ENCODE data around the gene HRH3.

HRH3 gene

GRCh38 chr20:62243906-62244515, 23.9 kb upstream of the HRH3 start:
- no peak for DNase-seq

- no peak for DNase-seq
Measured at GRCh38 chr20:62243106-62243505, 23.0 kb upstream of the HRH3 start.

DNA sequence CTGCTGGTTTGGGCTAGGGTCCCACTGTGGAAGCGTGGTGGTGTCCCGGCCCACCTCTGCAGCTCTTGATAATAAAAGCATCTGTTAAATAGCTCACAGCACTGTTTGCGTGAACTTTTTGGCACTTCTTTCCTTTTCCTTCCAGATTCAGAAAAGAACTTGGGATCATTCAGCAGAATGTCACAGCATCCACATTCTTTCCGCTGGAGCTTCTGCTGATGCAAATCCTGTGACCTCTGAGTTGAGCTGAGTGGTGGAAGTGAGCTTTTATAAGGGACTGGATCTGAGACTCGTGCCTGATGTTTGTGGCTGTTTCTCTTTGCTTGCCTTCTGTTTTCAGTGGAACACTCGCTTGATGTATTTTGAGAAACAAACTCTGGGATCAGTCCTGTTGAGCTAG, 22.1 kb upstream of the HRH3 start:
- DNase-seq = no peak

DNA sequence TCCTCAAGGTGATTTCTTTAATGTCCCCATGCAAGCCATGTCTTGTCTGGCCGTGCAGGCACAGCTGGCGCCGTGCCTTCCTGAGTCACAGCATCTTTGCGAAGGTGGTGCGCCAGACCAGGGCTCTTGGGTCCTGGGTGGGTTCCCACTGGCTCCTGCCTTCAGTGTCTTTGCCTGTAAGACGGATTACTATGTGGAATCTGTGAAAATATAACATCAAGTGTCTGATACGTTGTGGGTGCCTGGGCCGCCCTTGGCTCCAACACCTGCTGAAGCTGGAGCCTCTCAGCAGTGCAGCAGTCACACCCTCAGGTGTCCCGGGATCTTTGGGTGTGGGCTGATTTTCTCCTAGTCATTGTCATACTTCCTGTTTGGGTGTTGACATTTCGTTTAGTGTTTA, 21.4 kb upstream of the HRH3 start:
- DNase-seq = no peak

- no peak for DNase-seq
Measured at GRCh38 chr20:62240020-62240685, 20.1 kb upstream of the HRH3 start.

DNA sequence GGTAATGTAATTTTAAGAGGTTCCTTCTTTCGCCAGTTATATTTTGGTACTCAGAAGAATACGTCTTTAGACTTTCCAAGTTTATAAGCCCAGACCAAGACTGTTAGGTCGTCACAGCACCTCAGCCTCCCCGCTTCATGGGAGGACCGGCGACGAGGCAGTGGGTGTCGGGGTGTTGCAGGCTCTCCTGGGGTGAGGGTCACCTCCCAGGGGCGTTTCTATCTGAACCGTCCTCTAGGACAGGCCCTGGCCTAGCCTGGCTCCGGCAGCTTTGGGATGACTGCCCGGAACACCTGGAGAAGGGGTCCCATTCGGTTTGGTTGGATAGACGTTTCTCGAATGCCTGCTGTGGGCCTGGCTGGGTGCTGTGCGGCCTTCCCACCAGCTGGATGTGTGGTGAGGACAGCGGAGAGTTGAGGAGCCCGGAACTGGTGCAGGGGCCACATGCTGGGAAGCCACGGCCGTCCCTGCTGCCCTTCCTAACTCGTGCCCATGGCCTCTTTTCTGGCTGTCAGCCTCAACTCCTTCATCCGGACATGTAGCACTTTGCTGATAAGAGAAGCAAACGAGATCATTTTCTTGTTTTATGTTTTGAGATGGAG, 19.3 kb upstream of the HRH3 start:
- no peak for DNase-seq

DNA sequence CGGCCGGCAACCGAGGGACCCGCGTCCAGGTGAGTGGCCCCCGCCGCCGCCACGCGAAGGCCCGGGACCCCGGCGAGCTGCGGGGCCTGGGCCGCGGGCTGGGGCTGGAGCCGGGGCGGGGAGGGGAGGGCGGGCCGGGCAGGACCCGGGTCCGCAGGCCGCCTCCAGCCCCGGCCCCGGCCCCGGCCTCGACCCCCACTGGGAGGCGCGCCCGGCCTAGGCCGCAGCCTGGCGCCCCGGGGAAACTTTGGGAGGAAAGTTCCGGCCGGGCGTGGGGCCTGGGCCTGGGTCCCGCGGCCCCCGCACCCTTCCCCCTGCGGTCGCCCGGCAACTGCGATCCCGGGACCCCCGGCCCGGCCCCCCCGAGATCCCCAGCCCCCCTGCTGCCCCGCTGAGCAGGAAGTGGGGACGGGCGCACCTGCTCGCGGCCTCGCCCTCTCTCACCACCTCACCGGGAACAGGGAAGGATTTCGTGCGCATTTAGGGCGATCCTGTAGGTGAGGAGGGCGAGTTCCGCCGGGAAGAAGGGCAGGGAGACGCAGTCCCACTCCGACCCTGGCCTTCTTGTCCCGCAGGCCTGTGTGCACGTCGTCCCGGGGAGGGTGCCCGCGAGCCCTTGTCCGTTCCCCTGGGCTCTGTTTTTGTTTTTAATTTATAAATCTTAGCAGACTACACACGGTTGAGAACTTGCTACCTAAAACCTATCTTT, 18.6 kb upstream of the HRH3 start:
- no peak for DNase-seq

DNA sequence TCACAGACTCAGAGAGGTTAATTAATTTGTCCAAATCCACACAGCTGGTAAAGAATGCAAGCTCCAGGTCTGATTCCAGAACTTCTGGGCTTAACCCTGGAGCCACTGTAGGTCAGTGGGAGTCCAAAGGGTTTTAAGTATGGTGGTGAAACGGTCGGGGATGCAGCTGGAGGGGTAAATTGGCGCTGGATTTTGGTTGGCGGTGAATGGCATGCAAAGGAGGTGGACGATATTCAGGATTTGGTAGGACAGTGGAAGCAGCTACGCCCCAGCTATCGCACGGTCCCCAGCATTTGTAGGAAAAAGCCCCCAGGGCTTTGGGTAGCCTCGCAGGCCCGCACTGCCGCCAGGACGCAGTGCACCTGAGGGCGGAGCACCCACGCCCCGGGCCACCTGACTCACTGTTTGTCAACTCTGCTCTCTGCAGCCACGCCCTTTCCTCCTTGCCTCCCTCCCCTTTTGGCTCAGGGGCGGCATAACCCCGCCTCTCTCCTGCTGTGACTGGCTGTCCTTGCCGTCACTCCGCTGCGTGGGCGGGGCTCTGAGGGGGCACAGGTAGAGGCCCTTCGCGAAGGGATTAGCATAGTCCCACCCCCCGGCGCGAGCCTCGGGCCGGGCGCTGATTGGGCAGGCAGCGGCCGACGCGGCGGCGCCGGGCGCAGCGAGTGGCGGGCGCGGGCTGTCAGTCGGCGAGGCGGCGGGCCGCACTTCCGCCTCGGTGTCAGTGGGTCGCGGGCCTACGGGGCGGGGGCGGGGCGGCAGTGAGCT, 17.9 kb upstream of the HRH3 start, which contains the start of gene OSBPL2:
Gene OSBPL2 (plus strand): TSS at position 721 of the 768 bp plus-strand sequence. CDS start 17,664 bp downstream, outside the sequence.
- peak; percentile 99 for DNase-seq

GRCh38 chr20:62237514-62237800, 17.4 kb upstream of the HRH3 start:
- no peak for DNase-seq

DNA sequence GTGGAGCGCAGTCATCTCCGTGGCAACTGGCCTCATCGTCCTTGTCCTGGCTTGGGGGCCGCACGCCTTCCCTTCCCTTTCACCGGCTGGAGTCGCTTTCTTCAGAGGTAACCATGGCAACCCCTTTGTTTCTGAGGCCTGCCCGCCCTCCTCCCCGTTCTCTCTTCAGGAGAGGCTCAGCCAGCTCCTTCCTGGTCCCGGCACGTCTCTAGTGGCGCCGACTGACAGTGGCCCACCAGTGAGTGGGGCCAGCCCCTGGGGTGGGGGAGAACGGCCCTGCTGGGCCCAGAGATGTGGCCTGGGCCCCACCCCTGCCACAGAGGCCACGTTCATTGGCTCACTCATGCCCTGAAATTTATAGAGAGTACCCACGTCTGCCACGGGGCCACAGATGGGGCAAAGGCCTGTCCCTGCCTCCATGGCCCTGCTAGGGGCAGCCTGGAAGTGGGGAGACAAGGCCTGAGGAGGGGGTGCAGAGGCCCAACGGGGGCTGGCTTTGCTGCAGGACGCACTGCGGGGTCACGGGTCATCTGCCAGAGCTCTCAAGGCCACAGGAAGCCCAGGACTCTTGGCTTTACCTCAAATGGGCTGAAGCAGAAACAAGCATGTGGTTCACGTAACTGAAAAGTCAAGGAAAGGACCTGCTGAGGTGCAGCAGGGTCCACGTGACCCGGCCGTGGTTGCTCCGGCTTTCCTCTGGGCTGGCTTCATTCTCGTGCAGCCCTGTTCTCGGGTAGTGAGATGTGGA, 16.9 kb upstream of the HRH3 start:
- DNase-seq = no peak

DNA sequence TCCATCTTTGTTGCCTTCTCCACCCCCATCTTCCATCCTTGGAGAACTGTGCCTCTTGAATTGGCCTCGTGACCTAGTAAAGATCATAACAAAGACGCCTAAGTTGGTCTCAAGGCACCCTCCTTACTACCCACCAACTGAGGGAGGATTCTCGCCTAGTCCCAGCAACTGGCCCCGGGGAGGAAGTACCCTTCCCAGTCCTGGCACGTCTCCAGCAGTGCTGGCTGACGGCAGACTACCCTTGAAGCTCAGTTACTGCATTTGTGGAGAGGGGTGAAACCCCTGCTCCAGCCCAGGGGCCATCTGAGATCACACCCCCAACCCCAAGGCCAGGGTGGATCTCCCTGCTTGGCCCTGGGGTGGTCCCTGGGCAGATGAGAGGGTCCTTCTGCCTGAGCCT, 16.1 kb upstream of the HRH3 start:
- DNase-seq = no peak

DNA sequence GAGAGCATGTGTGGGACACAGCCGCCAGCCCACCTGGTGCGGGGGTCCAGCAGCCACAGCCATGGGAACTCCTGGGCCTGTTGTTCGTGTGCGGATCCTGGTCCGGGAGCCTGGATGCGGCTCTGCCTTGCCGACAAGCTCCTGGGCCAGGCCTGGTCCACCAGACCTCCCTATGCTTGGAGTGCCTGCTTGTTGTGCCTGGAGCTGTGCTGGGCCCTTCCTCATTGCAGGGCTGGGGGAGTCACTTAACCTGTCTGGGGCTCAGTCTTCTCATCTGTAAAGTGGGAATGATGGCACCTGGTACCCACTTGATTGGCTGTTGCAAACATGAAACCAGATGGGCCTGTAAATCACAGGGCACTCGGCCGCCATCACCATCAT, 15.7 kb upstream of the HRH3 start:
- DNase-seq = no peak

DNA sequence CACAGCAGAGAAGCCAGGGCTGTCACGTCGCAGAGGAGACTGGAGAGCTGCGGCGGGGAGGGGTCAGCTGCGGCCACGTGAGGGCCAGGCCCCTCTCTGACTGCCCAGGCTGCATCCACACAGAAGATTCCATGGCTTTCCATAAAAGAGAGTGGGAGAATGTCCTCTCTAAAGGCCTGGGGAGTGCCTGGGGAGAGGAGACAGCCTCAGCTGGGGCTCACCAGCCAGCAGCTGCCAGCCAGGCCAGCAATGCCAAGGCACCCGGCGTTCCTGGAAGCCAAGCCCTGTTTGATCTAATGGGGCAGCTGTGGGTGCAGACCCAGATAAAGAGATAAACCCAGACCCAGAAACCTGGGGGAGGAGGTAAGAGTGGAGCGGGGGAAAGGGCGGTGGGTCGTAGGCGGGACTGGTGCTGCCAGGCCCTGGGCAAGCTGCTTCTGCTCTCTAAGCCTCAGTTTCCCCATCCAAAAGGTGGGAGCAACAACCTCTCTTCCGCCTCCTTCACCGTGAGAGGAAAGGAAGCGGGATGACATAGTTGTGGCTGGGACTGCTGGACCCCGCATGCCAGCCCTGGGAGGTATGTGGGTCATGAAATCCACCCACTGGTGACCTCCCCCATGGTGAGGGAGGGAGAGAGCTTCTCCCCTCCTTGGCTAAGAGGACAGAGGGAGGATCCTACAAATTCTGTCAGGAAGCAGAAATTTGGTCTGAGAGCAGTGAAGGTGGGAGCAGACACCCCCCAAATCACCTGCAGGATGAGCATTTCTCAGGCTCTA, 15.1 kb upstream of the HRH3 start:
- DNase-seq = no peak

DNA sequence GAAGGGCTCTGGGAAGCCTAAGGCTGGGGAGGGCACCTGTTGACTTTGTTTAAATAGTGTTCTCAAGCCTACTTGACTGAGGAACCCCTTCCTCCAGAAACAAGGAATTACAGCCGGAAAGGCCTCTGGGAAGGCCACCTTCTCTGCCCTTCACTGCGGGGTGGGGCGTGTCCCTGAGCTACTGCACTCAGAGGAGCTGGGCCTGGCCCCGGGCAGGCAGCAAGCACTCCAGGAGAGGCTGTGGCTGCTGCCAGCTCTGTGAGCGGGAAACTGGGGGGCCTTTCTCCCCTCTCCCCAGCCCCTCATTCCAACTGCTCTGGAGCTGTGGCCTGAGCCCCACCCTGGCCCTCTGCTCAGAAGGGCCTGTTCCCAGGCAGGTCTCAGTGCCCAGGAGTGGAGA, 14.3 kb upstream of the HRH3 start:
- no peak for DNase-seq

DNA sequence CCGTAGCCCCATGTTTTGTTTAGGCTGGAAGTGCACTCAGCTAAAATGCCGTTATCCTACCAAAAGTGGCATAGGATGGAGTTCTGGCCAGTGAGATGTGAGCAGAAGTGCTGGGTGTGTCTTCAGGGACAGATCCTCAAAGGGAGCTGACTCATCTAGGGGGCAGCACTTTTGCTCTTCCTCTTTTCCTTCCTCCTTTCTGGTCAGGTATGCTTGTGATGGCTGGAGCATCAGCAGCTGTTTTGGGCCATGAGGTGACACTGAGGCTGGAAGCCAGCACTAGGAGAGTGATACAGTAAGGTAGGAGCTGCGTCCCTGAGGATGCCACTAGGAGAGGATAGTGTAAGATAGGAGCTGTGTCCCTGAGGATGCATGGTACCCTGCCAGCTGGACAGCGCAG, 13.6 kb upstream of the HRH3 start:
- DNase-seq = no peak

- DNase-seq = no peak
Measured at GRCh38 chr20:62232770-62233645, 12.9 kb upstream of the HRH3 start.

GRCh38 chr20:62232194-62232593, 12.1 kb upstream of the HRH3 start:
- no peak for DNase-seq

- no peak for DNase-seq
Measured at GRCh38 chr20:62231292-62231691, 11.2 kb upstream of the HRH3 start.

DNA sequence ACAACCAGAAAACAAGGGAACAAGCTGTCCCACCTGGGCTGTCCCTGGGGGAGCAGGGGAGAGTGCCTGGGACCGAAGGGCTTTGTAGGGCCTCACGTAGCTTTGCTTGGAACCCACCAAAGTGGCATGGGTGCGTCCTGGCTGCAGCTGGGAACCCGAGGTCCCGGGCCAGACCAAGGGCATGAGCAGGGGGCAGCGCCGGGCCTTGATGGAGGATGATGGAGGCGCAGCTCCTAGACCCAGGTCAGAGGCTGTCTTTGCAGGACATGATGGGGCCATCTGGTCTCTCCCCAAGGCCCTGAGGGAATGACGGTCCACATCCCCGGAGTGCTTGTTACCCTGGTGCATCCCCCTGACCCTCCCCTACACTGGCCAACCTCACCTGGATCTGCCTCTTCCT, 10.6 kb upstream of the HRH3 start:
- no peak for DNase-seq

- no peak for DNase-seq
Measured at GRCh38 chr20:62230276-62230675, 10.2 kb upstream of the HRH3 start.

GRCh38 chr20:62229667-62230066, 9.6 kb upstream of the HRH3 start:
- no peak for DNase-seq
